Inferior parietal cortex (tissue), 1 donor: ENCODE results near the gene ATP4B.

Source experiments
- DNase-seq: peaks from one replicate; pipeline ENCODE4 v3.0.0-alpha.2; 2016; ENCODE audit errors: extremely low spot score

The ATP4B gene

DNA sequence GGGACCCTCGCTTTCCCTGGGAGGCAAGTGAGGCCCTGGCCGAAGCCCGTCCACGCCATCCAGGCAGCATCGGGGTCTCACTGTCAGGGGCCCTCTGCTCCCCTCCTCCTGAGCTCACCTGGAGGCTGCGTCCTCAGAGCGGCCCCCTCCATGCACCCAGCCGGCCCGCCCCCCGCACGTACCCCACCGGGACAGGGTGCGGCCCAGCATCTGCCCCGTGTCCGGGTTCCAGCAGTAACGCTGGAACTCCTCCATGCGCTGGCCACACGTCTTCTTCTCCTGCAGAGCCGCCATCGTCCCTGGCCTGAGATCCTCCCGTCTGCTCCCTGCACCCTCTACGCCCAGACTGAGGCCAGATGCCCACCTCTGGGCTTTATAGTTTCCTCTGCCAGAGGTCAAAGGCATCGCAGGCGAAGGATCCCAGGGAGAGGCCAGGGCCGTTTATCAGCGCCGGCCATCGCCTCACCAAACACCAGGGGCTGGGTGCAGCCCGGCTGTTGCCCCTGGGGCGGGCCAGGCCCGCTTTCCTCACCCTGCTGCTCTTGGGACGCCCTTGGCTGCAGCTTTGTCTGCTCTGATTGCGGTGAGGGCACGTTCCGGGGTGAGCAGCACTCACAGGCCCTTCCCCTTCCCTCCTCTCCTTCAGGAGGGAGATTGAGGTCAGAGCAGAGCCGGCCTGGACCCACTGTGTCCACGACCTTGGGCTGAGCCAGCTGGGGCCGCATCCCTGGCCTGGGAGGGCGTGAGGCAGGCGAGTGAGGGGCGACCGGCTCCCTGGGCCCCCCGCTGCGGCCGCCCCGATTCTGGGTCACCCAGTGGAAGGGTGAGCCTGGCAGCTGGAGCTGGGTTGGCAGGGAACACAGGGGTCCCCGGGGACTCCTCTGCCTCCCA is at the start of gene ATP4B:
Gene ATP4B (minus strand): TSS at position 348 of the 891 bp plus-strand sequence. CDS start 54 bp downstream, at position 294.
- no peak for DNase-seq

DNA sequence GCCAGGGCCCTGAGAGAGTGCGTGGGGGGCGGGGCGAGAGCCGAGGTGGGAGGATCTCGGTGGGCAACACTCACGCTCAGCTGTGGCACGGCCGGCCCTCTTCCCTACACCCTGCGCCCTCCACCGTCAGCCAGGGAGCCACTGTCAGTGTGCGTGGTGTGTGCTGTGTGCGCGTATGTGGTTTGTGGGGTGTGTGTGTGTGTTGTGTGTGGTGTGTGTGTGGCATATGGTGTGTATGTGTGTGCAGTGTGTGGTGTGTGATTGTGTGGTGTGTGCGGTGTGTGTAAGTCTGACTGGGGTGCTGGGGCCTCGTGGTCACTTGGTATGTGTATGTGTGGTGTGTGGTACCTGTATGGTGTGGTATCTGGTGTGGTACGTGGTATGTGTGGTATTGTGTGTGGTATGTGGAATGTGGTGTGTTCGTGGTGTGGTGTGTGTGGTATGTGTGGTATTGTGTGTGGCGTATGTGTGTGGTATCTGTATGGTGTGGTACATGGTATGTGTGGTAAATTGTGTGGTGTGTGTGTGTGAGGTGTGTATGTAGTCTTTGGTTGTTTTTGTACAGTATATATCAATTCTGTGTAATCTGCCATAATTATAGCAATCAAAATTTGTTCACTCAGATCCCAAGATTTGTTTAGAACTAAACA is 14.1 kb upstream of the ATP4B start:
- DNase-seq: no peak

DNA sequence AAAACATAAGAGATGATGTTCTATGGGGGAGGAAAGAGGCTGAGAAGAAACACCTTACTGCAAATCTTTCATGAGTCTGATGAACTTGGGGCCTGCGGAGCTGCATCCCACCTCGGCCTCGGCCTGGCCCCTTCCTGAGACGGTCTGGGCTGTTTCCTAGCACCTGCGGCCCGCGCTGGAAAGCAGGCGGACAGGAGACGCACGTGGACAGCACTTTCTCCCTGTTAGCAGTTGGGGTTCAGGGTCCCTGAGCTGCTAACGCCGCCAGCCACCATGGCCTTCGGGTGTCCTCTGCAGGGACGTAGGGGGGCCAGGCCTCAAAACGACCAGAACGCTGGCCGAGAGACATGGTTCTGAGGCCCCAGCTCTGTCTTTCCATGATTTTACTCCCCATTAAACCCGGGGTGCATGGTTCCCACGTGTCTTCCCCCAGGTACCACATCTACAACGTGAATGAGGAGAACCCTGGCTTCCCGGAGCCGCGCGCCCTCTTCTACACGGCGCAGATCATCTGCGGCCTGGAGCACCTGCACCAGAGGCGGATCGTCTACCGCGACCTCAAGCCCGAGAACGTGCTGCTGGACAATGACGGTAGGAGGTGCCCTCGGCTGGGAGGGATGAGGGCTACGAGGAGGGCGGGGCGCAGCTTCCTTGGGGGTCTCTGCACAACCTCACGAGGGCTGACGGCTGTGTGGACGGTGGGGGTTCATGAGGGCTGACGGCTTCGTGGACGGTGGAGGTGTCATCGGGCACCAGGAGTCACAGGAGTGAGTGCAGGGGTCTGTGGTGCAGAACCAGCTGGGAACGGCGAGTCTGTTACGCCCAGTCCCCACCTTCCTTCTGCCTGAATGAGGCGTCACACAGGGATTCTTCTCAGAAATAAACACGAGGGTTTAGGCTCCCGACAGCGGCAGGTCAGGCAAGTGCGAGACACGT is 13.3 kb upstream of the ATP4B start:
- no peak for DNase-seq

DNA sequence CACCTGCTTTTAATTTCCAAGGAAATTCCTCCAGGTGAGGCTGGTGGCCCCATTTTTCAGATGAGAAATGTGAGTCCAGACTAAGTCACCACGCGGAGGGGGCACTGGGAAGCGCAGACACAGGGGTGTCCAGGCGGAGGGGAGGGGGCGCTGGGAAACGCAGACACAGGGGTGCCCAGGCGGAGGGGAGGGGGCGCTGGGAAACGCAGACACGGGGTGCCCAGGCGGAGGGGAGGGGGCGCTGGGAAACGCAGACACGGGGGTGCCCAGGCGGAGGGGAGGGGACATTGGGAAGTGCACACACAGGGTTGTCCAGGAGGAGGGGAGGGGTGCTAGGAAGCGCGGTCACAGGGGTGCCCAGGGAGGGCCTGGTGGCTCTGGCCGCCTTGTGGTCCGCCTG is 12.5 kb upstream of the ATP4B start:
- DNase-seq: no peak

DNA sequence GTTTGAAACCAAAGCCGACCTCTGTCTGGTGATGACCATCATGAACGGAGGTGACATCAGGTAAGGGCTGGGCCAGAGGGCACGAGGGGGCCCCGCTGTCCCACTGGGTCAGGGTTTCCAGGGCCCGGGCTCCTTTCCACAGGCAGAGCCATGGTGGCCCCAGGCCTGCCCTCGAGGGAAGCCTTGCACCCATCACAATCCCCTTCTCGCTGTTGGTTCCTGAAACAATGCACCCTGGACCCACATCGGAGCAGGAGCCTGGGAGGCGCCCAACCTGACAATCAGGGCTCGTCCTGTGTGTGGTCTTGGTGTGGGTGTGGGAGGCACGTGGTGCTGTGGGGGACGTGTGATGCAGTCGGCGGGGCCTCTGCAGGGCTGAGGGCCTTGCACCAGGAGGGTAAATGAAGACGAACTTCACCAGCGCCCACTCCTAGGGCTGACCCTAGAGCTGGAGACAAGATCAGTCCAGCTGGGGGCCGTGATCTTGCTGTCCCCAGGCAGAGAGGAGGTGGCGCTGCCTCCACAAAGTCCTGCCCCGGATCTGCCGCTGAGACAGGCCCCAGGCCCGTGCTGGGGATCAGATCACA is 11.8 kb upstream of the ATP4B start:
- no peak for DNase-seq

DNA sequence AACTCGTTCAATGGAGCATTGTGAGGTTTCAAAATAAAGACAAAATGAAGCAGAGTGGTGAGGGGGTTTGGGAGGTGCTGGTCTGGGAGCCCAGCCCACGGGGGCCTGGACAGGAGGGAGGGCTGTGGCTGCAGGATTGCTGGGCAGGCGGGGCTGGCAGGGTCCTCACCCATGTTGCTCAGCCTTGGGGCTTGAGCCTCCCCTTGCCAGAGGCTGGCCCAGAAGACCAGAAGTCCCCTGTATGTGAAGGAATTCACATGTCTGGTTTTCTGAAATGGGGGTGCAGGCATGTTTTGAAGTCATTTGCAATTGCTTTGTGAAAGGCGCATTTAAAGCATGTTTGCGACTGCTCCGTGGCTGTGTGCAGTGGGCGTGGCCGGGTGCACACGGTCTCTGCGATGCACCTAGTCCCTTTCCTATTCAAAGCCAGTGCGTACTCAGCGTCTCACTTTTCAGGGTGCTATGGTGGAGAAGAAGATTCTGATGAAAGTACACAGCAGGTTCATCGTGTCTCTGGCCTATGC is 11.3 kb upstream of the ATP4B start:
- DNase-seq: no peak

DNA sequence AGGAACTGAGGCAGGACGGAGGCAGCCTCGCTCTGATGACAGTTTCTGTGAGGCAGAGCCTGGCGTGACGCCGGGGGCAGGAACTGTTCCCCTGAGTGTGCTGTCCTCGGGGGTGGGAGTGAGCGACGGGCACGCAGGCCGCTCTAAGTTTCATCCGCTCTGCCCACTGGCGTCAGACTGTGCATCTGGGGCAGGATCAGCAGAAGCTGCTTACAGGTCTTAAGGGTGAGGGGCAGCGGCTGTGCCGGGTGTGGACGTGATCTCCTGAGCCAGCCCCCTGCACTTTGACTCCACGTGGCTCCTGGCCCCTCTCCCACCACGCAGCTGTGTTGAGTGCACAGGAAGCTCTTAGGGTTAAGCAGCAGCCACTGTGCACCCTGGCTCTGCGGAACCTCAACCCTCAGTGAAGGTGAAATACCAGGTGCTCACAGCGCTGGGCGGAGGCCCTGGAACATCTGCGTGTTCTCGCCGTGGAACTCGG is 10.5 kb upstream of the ATP4B start:
- DNase-seq: no peak

DNA sequence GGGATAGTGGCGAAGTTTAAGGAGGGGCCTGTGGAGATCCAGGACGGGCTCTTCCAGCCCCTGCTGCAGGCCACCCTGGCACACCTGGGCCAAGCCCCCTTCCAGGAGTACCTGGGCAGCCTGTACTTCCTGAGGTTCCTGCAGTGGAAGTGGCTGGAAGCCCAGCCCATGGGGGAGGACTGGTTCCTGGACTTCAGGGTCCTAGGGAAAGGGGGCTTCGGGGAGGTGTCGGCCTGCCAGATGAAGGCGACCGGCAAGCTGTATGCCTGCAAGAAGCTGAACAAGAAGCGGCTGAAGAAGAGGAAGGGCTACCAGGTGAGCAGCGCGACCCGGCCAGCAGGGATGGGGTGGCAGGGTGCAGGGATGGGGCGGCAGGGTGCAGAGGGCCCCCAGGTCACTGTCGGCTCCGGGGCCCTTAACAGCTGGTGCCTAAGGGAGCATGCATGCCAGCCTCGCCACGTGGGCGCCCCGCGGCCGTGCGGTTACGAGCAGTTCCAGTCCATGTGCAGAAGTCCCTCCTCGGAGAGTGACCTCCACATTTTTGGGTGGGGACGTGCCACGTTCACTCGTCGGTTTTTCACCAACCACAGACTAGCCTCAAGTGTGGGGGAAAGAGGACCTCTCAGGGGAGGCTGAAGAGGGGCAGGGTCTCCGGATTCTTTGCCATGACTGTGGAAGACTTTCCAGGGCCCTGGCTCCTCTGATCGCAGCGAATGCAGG is 9.9 kb upstream of the ATP4B start:
- DNase-seq: no peak

DNA sequence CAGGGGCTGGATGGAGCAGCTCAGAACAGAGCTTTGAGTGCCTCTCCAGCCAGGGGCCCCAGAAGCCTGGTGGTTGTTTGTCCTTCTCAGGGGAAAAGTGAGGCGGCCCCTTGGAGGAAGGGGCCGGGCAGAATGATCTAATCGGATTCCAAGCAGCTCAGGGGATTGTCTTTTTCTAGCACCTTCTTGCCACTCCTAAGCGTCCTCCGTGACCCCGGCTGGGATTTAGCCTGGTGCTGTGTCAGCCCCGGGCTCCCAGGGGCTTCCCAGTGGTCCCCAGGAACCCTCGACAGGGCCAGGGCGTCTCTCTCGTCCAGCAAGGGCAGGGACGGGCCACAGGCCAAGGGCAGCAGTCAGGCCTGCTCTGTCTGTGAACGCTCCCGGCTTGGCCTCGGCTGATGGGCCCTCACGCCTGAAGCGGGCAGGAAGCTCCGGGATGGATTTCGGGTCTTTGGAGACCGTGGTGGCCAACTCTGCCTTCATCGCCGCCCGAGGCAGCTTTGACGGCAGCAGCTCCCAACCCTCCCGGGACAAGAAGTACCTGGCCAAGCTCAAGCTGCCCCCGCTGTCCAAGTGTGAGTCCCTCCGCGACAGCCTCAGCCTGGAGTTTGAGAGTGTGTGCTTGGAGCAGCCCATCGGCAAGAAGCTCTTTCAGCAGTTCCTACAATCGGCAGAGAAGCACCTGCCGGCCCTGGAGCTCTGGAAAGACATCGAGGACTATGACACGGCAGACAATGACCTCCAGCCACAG is 9.1 kb upstream of the ATP4B start, which contains the start of gene GRK1:
Gene GRK1 (plus strand): TSS at position 269 of the 751 bp plus-strand sequence. CDS start 168 bp downstream, at position 437.
- no peak for DNase-seq

DNA sequence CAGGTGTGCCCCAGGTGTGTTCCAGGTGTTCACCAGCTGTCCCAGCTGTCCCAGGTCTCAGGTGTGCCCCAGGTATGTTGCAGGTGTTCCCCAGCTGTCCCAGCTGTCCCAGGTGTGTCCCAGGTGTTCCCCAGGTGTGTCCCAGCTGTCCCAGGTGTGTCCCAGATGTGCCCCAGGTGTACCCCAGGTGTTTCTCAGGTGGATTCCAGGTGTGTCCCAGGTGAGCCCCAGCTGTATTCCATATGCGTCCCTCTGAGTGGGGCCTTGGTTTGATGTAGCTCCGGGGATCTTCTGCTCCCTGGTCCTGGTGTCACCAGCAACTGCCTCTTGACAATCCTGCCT is 8.3 kb upstream of the ATP4B start:
- DNase-seq: no peak

DNA sequence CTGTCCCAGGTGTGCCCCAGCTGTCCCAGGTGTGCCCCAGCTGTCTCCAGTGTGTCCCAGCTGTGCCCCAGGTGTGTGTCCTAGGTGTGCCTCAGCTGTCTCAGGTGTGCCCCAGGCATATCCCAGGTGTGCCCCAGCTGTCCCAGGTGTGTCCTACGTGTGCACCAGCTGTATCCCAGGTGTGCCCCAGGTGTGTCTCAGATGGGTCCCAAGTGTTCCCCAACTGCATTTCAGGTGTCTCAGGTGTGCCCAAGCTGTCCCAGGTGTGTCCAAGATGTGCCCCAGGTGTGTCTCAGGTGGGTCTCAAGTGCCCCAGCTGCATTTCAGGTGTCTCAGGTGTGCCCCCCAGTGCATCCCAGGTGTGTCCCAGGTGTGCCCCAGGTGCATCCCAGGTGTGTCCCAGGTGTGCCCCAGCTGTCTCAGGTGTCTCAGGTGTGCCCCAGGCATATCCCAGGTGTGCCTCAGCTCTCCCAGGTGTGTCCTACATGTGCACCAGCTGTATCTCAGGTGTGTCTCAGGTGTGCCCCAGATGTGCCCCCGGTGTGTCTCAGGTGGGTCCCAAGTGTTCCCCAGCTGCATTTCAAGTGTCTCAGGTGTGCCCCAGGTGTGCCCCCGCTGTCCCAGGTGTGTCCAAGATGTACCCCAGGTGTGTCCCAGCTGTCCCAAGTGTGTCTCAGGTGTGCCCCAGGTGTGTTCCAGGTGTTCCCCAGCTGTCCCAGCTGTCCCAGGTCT is 7.8 kb upstream of the ATP4B start:
- DNase-seq: no peak

DNA sequence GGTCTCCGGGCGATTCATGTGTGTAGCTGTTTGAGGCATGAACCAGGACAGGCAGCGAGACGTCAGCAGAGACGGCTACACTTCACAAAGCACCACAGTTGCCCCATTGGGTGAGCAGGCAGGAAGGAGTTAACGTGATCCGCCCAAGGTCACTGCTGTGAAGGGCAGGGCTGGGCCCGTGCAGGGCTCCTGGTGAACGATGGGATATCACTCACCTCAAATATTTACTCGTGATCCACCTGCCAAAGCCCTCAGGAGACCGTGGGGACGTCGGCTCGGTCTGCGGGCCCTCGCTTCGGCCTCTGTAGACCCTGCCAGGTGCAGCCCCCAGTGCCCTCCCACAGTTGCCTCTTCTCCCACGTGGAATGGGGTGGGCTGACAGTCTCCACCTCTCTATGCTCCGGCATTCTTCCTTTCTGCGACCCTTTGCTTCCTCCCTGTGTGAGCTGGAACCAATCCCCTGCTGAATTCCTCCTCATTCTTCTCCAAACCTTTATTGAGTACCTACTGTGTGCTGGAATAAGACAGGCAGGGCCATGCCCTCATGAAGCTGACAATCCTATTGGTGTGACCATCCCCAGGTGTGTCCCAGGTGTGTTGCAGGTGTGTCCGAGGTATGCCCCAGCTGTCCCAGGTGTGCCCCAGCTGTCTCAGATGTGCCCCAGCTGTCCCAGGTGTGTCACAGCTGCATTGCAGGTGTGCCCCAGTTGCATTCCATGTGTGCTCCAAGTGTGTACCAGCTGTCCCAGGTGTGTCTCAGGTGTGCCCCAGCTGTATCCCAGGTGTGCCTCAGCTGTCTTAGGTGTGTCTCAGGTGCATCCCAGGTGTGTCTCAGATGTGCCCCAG is 7.0 kb upstream of the ATP4B start:
- DNase-seq: no peak

DNA sequence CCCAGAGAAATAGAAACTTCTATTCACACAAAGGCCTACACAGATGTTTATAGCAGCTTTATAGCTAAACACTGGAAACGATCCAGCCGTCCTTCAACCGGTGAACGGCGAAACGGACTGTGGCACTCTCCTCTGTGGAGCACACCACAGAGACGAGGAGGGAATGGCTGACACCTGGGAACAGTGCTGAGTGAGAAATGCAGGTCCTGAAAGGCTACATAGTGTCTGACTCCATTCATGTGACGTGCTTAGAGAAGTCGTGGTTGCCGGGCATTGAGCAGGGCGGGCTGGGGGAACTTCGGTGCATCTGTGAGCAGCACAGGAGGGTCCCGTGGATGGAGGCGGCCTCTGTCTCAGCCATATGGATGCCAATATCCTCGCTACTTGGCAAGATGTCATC is 5.9 kb upstream of the ATP4B start:
- DNase-seq: no peak

DNA sequence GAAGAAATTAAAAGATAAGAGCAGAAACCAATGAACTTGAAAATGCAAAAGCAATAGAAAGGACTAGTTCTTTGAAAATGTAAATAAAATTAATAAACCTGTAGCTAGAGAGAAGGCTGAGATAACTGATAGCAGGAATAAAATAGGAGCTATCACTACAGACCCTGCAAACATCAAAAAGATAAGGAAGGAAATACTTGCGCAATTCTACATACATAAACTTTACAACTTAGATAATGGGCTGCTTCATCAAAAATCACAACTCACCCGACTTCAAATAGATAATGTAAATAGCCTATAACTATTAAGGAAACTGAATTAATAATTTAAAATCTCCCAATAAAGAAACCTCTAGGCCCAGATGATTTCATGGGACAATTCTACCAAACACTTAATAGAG is 3.5 kb upstream of the ATP4B start:
- DNase-seq: no peak

DNA sequence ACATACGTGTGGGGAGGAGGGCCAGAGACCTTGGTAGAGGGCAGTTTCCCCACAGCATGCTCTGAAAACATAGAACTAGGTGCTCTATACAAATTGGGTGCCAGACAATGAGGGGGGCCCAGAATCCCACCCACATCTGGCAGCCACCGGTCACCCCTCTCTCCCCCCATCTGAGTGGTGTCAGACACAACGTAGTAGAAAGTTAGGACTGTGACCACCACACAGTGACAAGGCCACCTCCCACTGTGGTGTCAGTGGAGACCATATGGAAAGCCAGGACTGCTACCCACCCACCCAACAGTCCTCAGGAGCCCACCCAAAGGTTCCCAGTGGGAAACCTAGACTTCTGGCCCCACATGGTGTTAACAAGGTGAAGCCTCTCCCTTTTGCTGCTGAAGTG is 2.1 kb upstream of the ATP4B start:
- DNase-seq: no peak

DNA sequence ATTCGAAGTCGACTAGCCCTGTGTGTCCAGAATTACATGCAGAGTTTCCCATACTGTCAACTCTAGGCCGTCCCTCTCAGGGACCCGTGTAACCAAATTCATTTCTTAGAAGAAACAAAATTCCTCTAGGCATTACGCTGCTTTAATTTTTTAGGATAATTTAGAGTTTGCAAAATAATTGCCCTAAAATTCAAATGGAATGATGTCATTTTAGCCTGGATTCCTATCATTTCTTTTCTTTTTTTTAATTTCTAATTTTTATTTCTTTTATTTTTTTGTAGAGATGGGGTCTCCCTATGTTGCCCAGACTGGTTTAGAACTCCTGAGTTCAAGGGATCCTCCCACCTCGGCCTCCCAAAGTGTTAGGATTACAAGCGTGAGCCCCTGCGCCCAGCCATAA is 1.3 kb upstream of the ATP4B start:
- DNase-seq: no peak

DNA sequence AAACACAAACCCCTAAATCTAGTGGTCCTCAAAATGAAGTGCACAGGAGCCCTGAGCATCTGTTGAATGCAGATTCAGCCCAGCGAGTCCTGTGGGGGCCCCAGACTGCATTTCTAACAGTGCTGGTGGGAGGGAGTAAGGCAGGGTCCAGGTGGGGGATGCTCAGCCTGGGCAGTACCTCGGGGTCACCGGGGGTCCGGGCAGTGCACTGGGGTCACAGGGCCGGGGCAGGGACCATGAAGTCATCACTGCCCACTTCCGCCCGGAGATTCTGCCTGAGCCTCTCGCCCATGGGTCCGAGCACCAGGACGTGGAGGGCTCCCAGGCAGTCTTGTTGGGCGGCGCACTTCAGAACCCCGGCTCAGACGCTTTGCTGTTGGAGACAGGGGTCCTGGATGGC is 838 bp upstream of the ATP4B start:
- DNase-seq: no peak
